ENCODE results near the gene GBGT1. TPM values are rescaled to one million over a fixed set of nuclear protein-coding genes. Genes with fewer than 3 reads are reported as not detected.

Gene GBGT1
- total RNA-seq, 1 donor from 2014 or later, result 1.1 TPM

DNA sequence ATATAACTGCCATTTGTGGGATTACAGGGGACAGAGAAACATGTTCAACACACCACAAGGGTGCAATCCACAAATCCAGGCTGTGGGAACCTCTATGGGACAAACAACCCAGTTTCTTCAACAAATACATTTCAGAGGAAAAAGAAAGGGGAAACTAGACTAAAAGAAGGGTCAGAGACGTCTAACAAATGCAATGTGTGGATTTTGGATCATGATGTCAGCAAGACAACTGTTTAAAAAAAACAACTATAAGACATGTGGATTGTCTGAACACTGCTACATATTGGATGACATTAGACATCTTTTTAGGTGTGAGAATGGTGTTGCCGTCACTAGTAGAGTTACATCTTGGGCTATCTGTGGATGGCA lies 38.8 kb downstream of the GBGT1 start:
- DNase-seq (ENCODE audit: low read depth) (no peak), FAIRE-seq (no peak)
- Histone ChIP-seq H3K4me3 (ENCODE audit: low read depth, low read length) (no peak overlapping the region), H3K27me3 (ENCODE audit: control insufficient read depth, insufficient read depth, low read length) (no peaks in the 10 kb centered on the region), H3K36me3 (ENCODE audit: control insufficient read depth, insufficient read depth, low read length) (no peaks in the 10 kb centered on the region)
- TF ChIP-seq, protein P1, sequence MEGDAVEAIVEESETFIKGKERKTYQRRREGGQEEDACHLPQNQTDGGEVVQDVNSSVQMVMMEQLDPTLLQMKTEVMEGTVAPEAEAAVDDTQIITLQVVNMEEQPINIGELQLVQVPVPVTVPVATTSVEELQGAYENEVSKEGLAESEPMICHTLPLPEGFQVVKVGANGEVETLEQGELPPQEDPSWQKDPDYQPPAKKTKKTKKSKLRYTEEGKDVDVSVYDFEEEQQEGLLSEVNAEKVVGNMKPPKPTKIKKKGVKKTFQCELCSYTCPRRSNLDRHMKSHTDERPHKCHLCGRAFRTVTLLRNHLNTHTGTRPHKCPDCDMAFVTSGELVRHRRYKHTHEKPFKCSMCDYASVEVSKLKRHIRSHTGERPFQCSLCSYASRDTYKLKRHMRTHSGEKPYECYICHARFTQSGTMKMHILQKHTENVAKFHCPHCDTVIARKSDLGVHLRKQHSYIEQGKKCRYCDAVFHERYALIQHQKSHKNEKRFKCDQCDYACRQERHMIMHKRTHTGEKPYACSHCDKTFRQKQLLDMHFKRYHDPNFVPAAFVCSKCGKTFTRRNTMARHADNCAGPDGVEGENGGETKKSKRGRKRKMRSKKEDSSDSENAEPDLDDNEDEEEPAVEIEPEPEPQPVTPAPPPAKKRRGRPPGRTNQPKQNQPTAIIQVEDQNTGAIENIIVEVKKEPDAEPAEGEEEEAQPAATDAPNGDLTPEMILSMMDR (IDR thresholded peaks at IDR 0.05; ENCODE audit: insufficient read depth, low read length, severe bottlenecking), result no peak

DNA sequence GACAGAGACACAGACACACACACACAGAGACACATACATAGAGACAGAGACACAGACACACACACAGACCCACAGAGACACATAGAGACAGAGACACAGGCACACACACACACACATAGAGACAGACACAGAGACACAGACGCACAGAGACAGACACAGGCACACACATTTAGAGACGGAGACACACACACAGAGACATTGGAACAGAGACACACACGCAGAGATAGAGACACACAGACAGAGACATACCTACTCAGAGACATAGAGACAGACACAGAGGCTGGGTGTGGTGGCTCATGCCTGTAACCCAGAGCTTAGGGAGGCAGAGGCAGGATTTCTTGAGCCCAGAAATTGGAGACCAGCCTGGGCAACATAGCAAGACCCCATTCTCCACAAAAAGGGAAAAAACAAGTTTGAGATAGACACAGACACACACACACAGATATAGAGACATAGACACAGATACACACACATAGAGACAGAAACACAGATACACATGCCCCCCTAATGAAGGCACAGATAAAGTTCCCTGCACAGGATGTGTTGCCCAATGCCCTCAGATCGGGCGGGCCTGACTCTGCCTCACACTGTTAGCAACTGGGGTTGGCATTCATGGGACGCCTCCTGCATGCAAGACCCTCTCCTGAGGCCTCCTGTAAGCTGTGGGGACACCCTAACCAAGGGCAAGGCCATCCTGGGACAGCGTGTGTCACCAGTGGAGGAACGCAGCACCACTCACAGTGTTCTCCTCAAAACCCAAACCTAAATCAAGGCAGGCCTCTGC lies 39.4 kb downstream of the GBGT1 start:
- FAIRE-seq, result no peak
- no peak overlapping the region for H3K4me3 ChIP-seq (ENCODE audit: low read depth, low read length)
- TF ChIP-seq, protein P1 (IDR thresholded peaks at IDR 0.05; ENCODE audit: insufficient read depth, low read length, severe bottlenecking), result no peak
- no peak for DNase-seq (ENCODE audit: low read depth)
- H3K36me3 ChIP-seq (ENCODE audit: control insufficient read depth, insufficient read depth, low read length), result no peaks in the 10 kb centered on the region
- H3K27me3 ChIP-seq (ENCODE audit: control insufficient read depth, insufficient read depth, low read length), result no peaks in the 10 kb centered on the region

DNA sequence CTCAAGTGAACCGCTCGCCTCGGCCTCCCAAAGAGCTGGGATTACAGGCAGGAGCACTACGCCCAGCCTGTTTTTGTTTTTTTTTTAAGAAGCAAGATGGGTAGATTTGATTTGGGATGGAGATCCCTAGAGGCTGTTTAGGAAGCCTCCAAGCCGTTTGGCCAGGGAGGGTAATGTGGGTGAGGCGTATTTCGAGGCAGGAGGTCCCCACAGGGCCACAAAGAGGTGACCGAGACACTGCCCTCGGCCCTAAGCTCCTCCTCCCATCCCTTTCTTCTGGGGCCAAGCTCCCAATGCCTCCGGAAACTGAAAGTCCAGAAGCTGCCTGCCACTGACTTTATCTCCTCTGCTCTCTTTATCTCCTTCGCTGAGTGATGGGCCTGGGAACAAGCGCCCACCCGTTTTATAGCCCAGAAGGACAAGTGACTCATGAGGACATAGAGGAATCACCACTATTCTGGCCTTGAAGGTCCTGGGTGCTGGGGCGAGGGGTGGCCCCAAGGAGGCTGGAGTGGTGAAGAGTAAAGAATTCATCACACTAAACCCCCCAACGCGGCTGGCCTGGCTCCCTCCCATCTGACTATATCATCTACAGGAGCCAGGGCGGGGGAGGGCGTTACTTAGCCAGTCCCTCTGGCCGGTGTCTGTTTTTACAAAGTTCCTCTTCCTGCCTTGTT lies 40.6 kb downstream of the GBGT1 start:
- Histone ChIP-seq H3K27me3 (ENCODE audit: control insufficient read depth, insufficient read depth, low read length) (no peaks in the 10 kb centered on the region), H3K36me3 (ENCODE audit: control insufficient read depth, insufficient read depth, low read length) (no peaks in the 10 kb centered on the region), H3K4me3 (ENCODE audit: low read depth, low read length) (no peak overlapping the region)
- TF ChIP-seq, protein P1 (IDR thresholded peaks at IDR 0.05; ENCODE audit: insufficient read depth, low read length, severe bottlenecking), result no peak
- DNase-seq (ENCODE audit: low read depth), result no peak
- no peak for FAIRE-seq

- no peak for FAIRE-seq
These were observed 41.1 kb downstream of the GBGT1 start for GRCh38 chr9:133122605-133122934.

DNA sequence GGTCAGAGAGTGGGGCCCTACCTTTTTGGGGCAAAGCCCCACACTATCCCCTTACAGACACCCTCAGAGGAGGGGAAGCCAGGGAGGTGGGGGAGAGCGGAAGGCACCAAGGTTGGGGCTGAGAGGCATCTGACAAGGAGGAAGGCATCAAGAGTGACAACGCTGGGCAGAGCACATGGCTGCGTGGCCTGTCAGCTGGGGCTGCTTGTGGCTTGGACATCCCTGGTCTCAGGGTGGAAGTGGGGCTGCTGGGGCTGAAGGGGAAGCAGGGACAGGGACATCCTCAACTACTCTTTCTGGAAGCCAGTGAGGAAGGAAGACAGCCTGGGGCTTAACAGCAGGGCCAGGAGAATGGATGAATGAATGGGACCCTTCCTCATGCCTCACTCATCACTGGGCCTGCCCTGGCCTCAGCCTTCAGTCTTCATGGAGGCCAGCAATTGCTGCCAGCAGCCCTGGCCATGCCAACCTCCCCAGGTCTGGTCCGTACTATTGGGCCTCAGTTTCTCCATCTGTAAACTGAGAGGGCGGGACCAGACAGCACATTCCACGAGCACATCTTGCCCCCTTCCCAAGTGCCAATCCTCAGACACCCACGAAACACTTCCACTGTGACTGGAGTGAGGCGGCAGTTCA lies 41.7 kb downstream of the GBGT1 start:
- TF ChIP-seq, protein P1 (IDR thresholded peaks at IDR 0.05; ENCODE audit: insufficient read depth, low read length, severe bottlenecking), result no peak
- no peak for FAIRE-seq
- H3K4me3 ChIP-seq (ENCODE audit: low read depth, low read length), result no peak overlapping the region

More at GRCh38 chr9:133122605-133122934, 41.1 kb downstream of the GBGT1 start:
- Histone ChIP-seq H3K27me3 (ENCODE audit: control insufficient read depth, insufficient read depth, low read length) (no peaks in the 10 kb centered on the region), H3K36me3 (ENCODE audit: control insufficient read depth, insufficient read depth, low read length) (no peaks in the 10 kb centered on the region), H3K4me3 (ENCODE audit: low read depth, low read length) (no peak overlapping the region)
- no peak for DNase-seq (ENCODE audit: low read depth)
- TF ChIP-seq, protein P1 (IDR thresholded peaks at IDR 0.05; ENCODE audit: insufficient read depth, low read length, severe bottlenecking), result no peak

More for the DNA sequence above, 41.7 kb downstream of the GBGT1 start:
- Histone ChIP-seq H3K36me3 (ENCODE audit: control insufficient read depth, insufficient read depth, low read length) (peaks cover 4% of the 10 kb centered on the region), H3K27me3 (ENCODE audit: control insufficient read depth, insufficient read depth, low read length) (no peaks in the 10 kb centered on the region)
- no peak for DNase-seq (ENCODE audit: low read depth)
